HepG2 (cell line): ENCODE measurements around the gene CLEC16A. TPM values are rescaled to one million over a fixed set of nuclear protein-coding genes. Genes with fewer than 3 reads are reported as not detected.
A peak's percentile ranks its signal among the peaks of the same experiment; 100 is the strongest.

Experiments used
- EP300 ChIP-seq, 3 experiments: sonication (generic) in 1 of 3; formaldehyde crosslinking in 1 of 3; IDR thresholded peaks; 2 replicates each; pipeline versions ENCODE4 v1.5.1 to v1.6.1; 2011 to 2020; ENCODE audit warnings: low read depth in 2 of 3, low read length in 2 of 3, borderline replicate concordance in 1 of 3, improper control_type of control experiment in 1 of 3, mild to moderate bottlenecking in 1 of 3, missing genetic modification reagents in 1 of 3, moderate library complexity in 1 of 3
- GATAD2A ChIP-seq: IDR thresholded peaks from 2 replicates; pipeline ENCODE4 v1.6.1; 2016
- HOXD1 ChIP-seq: sonication (generic); formaldehyde crosslinking; IDR thresholded peaks from 2 replicates; pipeline ENCODE4 v1.5.0; 2020; ENCODE audit warnings: missing genetic modification reagents
- JUN ChIP-seq: sonication (generic); formaldehyde crosslinking; IDR thresholded peaks from 2 replicates; pipeline ENCODE4 v1.4.0; 2020; ENCODE audit warnings: mild to moderate bottlenecking, missing genetic modification reagents
- NRL ChIP-seq: sonication (generic); formaldehyde crosslinking; IDR thresholded peaks from 2 replicates; pipeline ENCODE4 v1.5.0; 2020; ENCODE audit warnings: missing genetic modification reagents, mild to moderate bottlenecking, moderate library complexity, borderline replicate concordance
- TEAD2 ChIP-seq: sonication (generic); formaldehyde crosslinking; IDR thresholded peaks from 2 replicates; pipeline ENCODE4 v1.9.0; 2021; ENCODE audit warnings: missing genetic modification reagents
- ZBTB26 ChIP-seq: IDR thresholded peaks from 2 replicates; pipeline ENCODE4 v1.6.1; 2016; ENCODE audit warnings: missing compliant biosample characterization, missing genetic modification reagents, borderline replicate concordance
- ZFP62 ChIP-seq: sonication (generic); formaldehyde crosslinking; IDR thresholded peaks from 2 replicates; pipeline ENCODE4 v1.4.0; 2020; ENCODE audit warnings: missing genetic modification reagents
- ZNF350 ChIP-seq: sonication (generic); formaldehyde crosslinking; IDR thresholded peaks from 2 replicates; pipeline ENCODE4 v1.4.0; 2020; ENCODE audit warnings: mild to moderate bottlenecking, low read depth, missing genetic modification reagents, borderline replicate concordance
- polyA plus RNA-seq, 8 experiments: library from polyadenylated mRNA; depleted of rRNA in 3 of 8; stranded (reverse) in 7 of 8; unstranded in 1 of 8; fragments of >200 nt; fragmentation: Illumina TruSeq in 4 of 8; extraction: Trizol in 4 of 8; gene quantifications; 2 replicates each; pipeline versions ENCODE4 v1.2.1 to v1.2.3, GENCODE V29; 2011 to 2016; ENCODE audit warnings: low read depth in 4 of 8, missing spikeins in 1 of 8, mixed read lengths in 1 of 8; ENCODE audit not compliant: insufficient read depth in 1 of 8
- total RNA-seq, 5 experiments: library from RNA; depleted of rRNA; stranded (reverse); fragments of >200 nt; fragmentation: Illumina TruSeq; extraction: Trizol; gene quantifications; 2 replicates each; pipeline ENCODE4 v1.2.3, GENCODE V29; 2016; ENCODE audit warnings: low read depth in 1 of 5
- TF ChIP-seq, protein P1 (sequence below): IDR thresholded peaks from 2 replicates; pipeline ENCODE4 v1.6.1; 2016
- TF ChIP-seq, protein P2 (sequence below): sonication (generic); formaldehyde crosslinking; IDR thresholded peaks from 2 replicates; pipeline ENCODE4 v1.5.1; 2020; ENCODE audit warnings: mild to moderate bottlenecking, missing genetic modification reagents, borderline replicate concordance
- TF ChIP-seq, protein P3 (sequence below): sonication (generic); formaldehyde crosslinking; IDR thresholded peaks from 2 replicates; pipeline ENCODE4 v1.4.0; 2020; ENCODE audit warnings: mild to moderate bottlenecking, missing genetic modification reagents

The CLEC16A gene
- total and polyA plus RNA-seq, 2 of the 13 experiments (the other 11 are each of a cell fraction or from before 2014, with no cell fraction given) = 8.5 to 10.3 TPM

- TF ChIP-seq EP300 (IDR thresholded peaks at IDR 0.05; ENCODE audit: low read depth in 2 of 2, low read length in 2 of 2) (no peak), EP300 (CRISPR knock-in tag; IDR thresholded peaks at IDR 0.05; ENCODE audit: borderline replicate concordance) (no peak), NRL (CRISPR knock-in tag) (peak; percentile 65; the same call in 1 of the 2 replicates), TEAD2 (CRISPR knock-in tag) (0 out of 2 replicates have a peak, but pooled peaks have one; percentile 46), JUN (CRISPR knock-in tag) (no peak), ZFP62 (no peak), GATAD2A (CRISPR knock-in tag) (peak; percentile 69), HOXD1 (CRISPR knock-in tag) (0 out of 2 replicates have a peak, but pooled peaks have one; percentile 64), ZBTB26 (CRISPR knock-in tag) (no peak; the same call in 1 of the 2 replicates), ZNF350 (CRISPR knock-in tag) (peak; percentile 70; the same call in 1 of the 2 replicates)
- TF ChIP-seq, protein P1, sequence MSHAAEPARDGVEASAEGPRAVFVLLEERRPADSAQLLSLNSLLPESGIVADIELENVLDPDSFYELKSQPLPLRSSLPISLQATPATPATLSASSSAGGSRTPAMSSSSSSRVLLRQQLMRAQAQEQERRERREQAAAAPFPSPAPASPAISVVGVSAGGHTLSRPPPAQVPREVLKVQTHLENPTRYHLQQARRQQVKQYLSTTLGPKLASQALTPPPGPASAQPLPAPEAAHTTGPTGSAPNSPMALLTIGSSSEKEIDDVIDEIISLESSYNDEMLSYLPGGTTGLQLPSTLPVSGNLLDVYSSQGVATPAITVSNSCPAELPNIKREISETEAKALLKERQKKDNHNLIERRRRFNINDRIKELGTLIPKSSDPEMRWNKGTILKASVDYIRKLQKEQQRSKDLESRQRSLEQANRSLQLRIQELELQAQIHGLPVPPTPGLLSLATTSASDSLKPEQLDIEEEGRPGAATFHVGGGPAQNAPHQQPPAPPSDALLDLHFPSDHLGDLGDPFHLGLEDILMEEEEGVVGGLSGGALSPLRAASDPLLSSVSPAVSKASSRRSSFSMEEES (CRISPR knock-in tag) = peak; percentile 57; the same call in 1 of the 2 replicates
- TF ChIP-seq, protein P2, sequence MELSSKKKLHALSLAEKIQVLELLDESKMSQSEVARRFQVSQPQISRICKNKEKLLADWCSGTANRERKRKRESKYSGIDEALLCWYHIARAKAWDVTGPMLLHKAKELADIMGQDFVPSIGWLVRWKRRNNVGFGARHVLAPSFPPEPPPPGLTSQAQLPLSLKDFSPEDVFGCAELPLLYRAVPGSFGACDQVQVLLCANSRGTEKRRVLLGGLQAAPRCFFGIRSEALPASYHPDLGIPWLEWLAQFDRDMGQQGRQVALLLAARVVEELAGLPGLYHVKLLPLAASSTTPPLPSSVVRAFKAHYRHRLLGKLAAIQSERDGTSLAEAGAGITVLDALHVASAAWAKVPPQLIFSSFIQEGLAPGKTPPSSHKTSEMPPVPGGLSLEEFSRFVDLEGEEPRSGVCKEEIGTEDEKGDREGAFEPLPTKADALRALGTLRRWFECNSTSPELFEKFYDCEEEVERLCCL (CRISPR knock-in tag) = no peak
- TF ChIP-seq, protein P3, sequence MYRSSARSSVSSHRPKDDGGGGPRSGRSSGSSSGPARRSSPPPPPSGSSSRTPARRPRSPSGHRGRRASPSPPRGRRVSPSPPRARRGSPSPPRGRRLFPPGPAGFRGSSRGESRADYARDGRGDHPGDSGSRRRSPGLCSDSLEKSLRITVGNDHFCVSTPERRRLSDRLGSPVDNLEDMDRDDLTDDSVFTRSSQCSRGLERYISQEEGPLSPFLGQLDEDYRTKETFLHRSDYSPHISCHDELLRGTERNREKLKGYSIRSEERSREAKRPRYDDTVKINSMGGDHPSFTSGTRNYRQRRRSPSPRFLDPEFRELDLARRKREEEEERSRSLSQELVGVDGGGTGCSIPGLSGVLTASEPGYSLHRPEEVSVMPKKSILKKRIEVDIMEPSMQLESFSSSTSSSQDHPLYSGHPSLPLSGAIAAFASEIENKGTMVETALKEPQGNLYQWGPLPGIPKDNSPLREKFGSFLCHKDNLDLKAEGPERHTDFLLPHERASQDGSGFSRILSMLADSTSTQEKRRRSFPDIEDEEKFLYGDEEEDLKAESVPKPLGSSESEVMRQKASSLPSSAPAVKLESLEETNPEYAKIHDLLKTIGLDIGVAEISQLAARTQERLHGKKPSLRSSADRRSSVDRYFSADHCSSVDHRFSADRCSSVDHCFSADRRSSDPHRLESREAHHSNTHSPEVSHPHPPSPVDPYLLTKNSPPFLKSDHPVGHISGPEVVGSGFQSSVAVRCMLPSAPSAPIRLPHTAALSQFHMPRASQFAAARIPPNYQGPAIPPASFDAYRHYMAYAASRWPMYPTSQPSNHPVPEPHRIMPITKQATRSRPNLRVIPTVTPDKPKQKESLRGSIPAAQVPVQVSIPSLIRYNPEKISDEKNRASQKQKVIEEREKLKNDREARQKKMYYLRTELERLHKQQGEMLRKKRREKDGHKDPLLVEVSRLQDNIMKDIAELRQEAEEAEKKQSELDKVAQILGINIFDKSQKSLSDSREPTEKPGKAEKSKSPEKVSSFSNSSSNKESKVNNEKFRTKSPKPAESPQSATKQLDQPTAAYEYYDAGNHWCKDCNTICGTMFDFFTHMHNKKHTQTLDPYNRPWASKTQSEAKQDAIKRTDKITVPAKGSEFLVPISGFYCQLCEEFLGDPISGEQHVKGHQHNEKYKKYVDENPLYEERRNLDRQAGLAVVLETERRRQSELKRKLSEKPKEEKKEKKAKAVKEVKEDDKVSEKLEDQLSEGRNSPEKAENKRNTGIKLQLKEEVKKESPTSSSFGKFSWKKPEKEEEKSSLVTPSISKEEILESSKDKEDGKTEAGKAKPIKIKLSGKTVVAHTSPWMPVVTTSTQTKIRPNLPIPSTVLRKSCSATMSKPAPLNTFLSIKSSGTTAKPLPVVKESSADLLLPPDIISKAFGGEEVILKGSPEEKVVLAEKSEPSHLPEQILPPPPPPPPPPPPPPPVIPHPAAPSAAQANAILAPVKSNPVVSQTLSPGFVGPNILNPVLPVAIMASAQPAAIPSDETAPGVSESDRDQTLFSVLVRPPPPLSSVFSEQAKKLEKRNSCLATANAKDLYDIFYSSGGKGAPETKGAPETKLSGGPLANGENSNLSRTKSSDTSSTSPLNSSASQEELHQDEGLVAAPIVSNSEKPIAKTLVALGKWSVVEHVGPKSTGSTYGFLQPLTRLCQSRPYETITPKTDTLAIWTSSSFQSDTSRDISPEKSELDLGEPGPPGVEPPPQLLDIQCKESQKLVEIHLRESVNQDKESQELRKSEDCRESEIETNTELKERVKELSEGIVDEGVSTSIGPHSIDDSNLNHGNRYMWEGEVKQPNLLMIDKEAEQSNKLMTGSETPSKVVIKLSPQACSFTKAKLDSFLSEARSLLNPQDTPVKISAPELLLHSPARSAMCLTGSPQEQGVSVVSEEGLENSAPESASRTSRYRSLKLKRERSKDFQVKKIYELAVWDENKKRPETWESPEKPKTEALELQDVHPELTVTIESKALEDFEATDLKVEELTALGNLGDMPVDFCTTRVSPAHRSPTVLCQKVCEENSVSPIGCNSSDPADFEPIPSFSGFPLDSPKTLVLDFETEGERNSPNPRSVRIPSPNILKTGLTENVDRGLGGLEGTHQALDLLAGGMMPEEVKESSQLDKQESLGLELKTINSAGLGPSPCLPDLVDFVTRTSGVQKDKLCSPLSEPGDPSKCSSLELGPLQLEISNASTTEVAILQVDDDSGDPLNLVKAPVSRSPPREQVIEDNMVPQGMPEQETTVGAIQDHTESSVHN (CRISPR knock-in tag) = 0 out of 2 replicates have a peak, but pooled peaks have one; percentile 62
These were observed 25.9 kb upstream of the CLEC16A start (continued) for GRCh38 chr16:10918294-10919002.
